ENCODE measurements around the gene IGDCC3. TPM values are rescaled to one million over a fixed set of nuclear protein-coding genes. Genes with fewer than 3 reads are reported as not detected.

The IGDCC3 gene
- total RNA-seq, 1 experiment from 2014 or later, result 53.5 TPM

- DNase-seq (ENCODE audit: low spot score) (no peak), ATAC-seq (peak; percentile 2)
- no peak for TF ChIP-seq ZNF219 (CRISPR knock-in tag; IDR thresholded peaks at IDR 0.05; ENCODE audit: borderline replicate concordance)
- TF ChIP-seq ESRRA (CRISPR knock-in tag; IDR thresholded peaks at IDR 0.05; ENCODE audit: borderline replicate concordance), result no peak
- no peak for TF ChIP-seq TEAD1 (CRISPR knock-in tag; IDR thresholded peaks at IDR 0.05)
- TF ChIP-seq FOXK1 (CRISPR knock-in tag; IDR thresholded peaks at IDR 0.05), result no peak
- Mint-ChIP-seq H3K27me3 (ENCODE audit: low read depth) (no peaks in the 10 kb centered on the region), H3K4me1 (peaks cover 24% of the 10 kb centered on the region), H3K9me3 (no peaks in the 10 kb centered on the region), H3K27ac (no peak overlapping the region), H3K36me3 (peaks cover 12% of the 10 kb centered on the region), H3K4me3 (no peak overlapping the region)
- ChIA-PET CTCF (interaction anchor here (1.2 to 9.4 kb wide), 18 partner anchors 9 to 284 kb away, joined by 4 to 175 read pairs (median 10); partner anchors contain the start of gene PARP16), POLR2A (no interaction called here)
Observed at GRCh38 chr15:65385870-65386258, 8.1 kb upstream of the IGDCC3 start.

GRCh38 chr15:65384895-65385869 is 7.4 kb upstream of the IGDCC3 start:
- Mint-ChIP-seq H3K27ac (no peak overlapping the region), H3K36me3 (peaks cover 12% of the 10 kb centered on the region), H3K9me3 (no peaks in the 10 kb centered on the region), H3K4me3 (peak overlapping the region; percentile 60), H3K27me3 (ENCODE audit: low read depth) (peaks cover 3% of the 10 kb centered on the region; the same call in 1 of the 2 replicates), H3K4me1 (peaks cover 24% of the 10 kb centered on the region)
- DNase-seq (ENCODE audit: low spot score) (peak; percentile 96), ATAC-seq (peak; percentile 86)
- no peak for TF ChIP-seq GABPB1 (CRISPR knock-in tag; IDR thresholded peaks at IDR 0.05)
- TF ChIP-seq MXD4 (CRISPR knock-in tag; IDR thresholded peaks at IDR 0.05; ENCODE audit: borderline replicate concordance), result no peak
- TF ChIP-seq FOXP4 (CRISPR knock-in tag; IDR thresholded peaks at IDR 0.05), result 0 out of 2 replicates have a peak, but pooled peaks have one; percentile 50
- TF ChIP-seq SP1 (CRISPR knock-in tag; conservative IDR thresholded peaks at IDR 0.05), result 0 out of 2 replicates have a peak, but pooled peaks have one; percentile 27
- peak; percentile 1; the same call in 1 of the 2 replicates for TF ChIP-seq CREM (CRISPR knock-in tag; IDR thresholded peaks at IDR 0.05)
- TF ChIP-seq, protein P1, sequence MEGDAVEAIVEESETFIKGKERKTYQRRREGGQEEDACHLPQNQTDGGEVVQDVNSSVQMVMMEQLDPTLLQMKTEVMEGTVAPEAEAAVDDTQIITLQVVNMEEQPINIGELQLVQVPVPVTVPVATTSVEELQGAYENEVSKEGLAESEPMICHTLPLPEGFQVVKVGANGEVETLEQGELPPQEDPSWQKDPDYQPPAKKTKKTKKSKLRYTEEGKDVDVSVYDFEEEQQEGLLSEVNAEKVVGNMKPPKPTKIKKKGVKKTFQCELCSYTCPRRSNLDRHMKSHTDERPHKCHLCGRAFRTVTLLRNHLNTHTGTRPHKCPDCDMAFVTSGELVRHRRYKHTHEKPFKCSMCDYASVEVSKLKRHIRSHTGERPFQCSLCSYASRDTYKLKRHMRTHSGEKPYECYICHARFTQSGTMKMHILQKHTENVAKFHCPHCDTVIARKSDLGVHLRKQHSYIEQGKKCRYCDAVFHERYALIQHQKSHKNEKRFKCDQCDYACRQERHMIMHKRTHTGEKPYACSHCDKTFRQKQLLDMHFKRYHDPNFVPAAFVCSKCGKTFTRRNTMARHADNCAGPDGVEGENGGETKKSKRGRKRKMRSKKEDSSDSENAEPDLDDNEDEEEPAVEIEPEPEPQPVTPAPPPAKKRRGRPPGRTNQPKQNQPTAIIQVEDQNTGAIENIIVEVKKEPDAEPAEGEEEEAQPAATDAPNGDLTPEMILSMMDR (IDR thresholded peaks at IDR 0.05), result peak; percentile 75
- TF ChIP-seq TEAD1 (CRISPR knock-in tag; IDR thresholded peaks at IDR 0.05), result no peak
- peak; percentile 72; the same call in 1 of the 2 replicates for TF ChIP-seq ETV6 (CRISPR knock-in tag; IDR thresholded peaks at IDR 0.05)
- TF ChIP-seq, protein P2, sequence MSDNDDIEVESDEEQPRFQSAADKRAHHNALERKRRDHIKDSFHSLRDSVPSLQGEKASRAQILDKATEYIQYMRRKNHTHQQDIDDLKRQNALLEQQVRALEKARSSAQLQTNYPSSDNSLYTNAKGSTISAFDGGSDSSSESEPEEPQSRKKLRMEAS (CRISPR knock-in tag; IDR thresholded peaks at IDR 0.05), result peak; percentile 92
- TF ChIP-seq, protein P3, sequence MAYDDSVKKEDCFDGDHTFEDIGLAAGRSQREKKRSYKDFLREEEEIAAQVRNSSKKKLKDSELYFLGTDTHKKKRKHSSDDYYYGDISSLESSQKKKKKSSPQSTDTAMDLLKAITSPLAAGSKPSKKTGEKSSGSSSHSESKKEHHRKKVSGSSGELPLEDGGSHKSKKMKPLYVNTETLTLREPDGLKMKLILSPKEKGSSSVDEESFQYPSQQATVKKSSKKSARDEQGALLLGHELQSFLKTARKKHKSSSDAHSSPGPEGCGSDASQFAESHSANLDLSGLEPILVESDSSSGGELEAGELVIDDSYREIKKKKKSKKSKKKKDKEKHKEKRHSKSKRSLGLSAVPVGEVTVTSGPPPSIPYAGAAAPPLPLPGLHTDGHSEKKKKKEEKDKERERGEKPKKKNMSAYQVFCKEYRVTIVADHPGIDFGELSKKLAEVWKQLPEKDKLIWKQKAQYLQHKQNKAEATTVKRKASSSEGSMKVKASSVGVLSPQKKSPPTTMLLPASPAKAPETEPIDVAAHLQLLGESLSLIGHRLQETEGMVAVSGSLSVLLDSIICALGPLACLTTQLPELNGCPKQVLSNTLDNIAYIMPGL (CRISPR knock-in tag; IDR thresholded peaks at IDR 0.05), result peak; percentile 87; the same call in 1 of the 2 replicates
- no peak for TF ChIP-seq NR3C1 (CRISPR knock-in tag; conservative IDR thresholded peaks at IDR 0.05; ENCODE audit: low read depth)
- peak; percentile 52; the same call in 1 of the 2 replicates for TF ChIP-seq FOXK1 (CRISPR knock-in tag; IDR thresholded peaks at IDR 0.05)
- TF ChIP-seq, protein P4, sequence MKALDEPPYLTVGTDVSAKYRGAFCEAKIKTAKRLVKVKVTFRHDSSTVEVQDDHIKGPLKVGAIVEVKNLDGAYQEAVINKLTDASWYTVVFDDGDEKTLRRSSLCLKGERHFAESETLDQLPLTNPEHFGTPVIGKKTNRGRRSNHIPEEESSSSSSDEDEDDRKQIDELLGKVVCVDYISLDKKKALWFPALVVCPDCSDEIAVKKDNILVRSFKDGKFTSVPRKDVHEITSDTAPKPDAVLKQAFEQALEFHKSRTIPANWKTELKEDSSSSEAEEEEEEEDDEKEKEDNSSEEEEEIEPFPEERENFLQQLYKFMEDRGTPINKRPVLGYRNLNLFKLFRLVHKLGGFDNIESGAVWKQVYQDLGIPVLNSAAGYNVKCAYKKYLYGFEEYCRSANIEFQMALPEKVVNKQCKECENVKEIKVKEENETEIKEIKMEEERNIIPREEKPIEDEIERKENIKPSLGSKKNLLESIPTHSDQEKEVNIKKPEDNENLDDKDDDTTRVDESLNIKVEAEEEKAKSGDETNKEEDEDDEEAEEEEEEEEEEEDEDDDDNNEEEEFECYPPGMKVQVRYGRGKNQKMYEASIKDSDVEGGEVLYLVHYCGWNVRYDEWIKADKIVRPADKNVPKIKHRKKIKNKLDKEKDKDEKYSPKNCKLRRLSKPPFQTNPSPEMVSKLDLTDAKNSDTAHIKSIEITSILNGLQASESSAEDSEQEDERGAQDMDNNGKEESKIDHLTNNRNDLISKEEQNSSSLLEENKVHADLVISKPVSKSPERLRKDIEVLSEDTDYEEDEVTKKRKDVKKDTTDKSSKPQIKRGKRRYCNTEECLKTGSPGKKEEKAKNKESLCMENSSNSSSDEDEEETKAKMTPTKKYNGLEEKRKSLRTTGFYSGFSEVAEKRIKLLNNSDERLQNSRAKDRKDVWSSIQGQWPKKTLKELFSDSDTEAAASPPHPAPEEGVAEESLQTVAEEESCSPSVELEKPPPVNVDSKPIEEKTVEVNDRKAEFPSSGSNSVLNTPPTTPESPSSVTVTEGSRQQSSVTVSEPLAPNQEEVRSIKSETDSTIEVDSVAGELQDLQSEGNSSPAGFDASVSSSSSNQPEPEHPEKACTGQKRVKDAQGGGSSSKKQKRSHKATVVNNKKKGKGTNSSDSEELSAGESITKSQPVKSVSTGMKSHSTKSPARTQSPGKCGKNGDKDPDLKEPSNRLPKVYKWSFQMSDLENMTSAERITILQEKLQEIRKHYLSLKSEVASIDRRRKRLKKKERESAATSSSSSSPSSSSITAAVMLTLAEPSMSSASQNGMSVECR (CRISPR knock-in tag; IDR thresholded peaks at IDR 0.05; ENCODE audit: borderline replicate concordance), result peak; percentile 38; the same call in 1 of the 2 replicates
- peak; percentile 78; the same call in 1 of the 2 replicates for TF ChIP-seq FOXP1 (CRISPR knock-in tag; IDR thresholded peaks at IDR 0.05; ENCODE audit: borderline replicate concordance)
- TF ChIP-seq ZNF263 (CRISPR knock-in tag; IDR thresholded peaks at IDR 0.05; ENCODE audit: low read depth), result peak; percentile 69
- POLR2A ChIA-PET, result interaction anchor here (0.6 to 1.1 kb wide), 4 partner anchors 17 to 81 kb away, joined by 3 to 5 read pairs (median 4); partner anchors contain the start of gene RNU5B-1
- CTCF ChIA-PET, result interaction anchor here (0.5 to 9.4 kb wide), 32 partner anchors 9 to 333 kb away, joined by 3 to 175 read pairs (median 6); partner anchors contain the start of genes CLPX, HACD3, PARP16 and RNU5B-1
